ENCODE measurements around the gene ELAVL1. TPM values are rescaled to one million over a fixed set of nuclear protein-coding genes. Genes with fewer than 3 reads are reported as not detected.

The ELAVL1 gene
- total and polyA plus RNA-seq, 2 of the 13 experiments (the other 11 are each of a cell fraction or from before 2014, with no cell fraction given) = 27.9 to 38.4 TPM

DNA sequence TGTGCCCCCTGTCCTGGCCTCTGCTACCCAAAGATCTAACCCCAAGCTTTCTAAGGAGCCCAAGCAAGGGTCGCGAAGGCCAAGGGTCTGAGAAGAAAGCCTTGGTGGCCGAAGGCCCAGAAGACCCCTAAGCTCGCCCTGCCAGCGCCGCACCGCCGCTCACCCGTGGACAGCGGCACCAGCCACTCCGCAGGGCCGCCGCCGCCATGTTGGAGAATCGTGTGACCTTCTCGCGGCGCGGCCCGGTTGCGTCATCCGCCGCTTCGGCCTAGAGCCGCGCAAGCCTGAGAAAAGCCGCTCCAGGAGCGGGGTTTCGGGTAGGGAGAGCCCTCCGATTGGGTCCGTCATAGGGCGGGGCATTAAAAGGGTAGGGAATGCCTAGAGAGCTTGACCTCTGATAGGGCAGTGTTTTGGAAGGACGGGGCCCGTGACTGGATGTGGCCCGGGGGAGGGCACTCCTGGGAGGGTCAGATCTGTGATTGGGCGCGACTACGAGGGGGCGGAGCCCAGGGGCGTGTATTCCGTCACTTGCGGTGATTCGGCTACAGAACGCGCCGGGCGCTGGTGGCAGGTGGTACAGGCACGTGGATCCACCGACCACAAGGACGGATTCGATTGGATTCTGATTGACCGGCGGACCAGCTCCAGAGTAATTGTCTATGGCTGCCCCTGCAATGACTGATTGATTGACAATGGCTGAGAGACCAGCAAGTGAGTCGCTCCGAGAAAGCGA lies 61.8 kb downstream of the ELAVL1 start, which contains the start of gene TIMM44 (continued):
- TF ChIP-seq, protein P1, sequence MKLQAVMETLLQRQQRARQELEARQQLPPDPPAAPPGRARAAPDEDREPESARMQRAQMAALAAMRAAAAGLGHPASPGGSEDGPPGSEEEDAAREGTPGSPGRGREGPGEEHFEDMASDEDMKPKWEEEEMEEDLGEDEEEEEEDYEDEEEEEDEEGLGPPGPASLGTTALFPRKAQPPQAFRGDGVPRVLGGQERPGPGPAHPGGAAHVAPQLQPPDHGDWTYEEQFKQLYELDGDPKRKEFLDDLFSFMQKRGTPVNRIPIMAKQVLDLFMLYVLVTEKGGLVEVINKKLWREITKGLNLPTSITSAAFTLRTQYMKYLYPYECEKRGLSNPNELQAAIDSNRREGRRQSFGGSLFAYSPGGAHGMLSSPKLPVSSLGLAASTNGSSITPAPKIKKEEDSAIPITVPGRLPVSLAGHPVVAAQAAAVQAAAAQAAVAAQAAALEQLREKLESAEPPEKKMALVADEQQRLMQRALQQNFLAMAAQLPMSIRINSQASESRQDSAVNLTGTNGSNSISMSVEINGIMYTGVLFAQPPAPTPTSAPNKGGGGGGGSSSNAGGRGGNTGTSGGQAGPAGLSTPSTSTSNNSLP (IDR thresholded peaks at IDR 0.05; ENCODE audit: low read depth, low read length) = peak; percentile 32; the same call in 1 of the 2 replicates
- TF ChIP-seq ETV6 (CRISPR knock-in tag; conservative IDR thresholded peaks at IDR 0.05) (peak; percentile 45; the same call in 1 of the 2 replicates), FOXC1 (CRISPR knock-in tag; IDR thresholded peaks at IDR 0.05; ENCODE audit: borderline replicate concordance) (peak; percentile 94; the same call in 1 of the 2 replicates), CCAR2 (optimal IDR thresholded peaks at IDR 0.05; ENCODE audit: low read depth, low read length) (no peak), ZNF329 (CRISPR knock-in tag; IDR thresholded peaks at IDR 0.05; ENCODE audit: low read depth) (0 out of 2 replicates have a peak, but pooled peaks have one; percentile 17), TCF12 (IDR thresholded peaks at IDR 0.05) (no peak), TCF12 (CRISPR knock-in tag; IDR thresholded peaks at IDR 0.05) (no peak), YY1 (IDR thresholded peaks at IDR 0.05; ENCODE audit: insufficient read depth, insufficient replicate concordance, low read depth, low read length) (peak; percentile 98), RNF2 (conservative IDR thresholded peaks at IDR 0.05; ENCODE audit: low read depth) (peak; percentile 86), ZNF75D (CRISPR knock-in tag; IDR thresholded peaks at IDR 0.05; ENCODE audit: borderline replicate concordance) (no peak), STAT5B (CRISPR knock-in tag; IDR thresholded peaks at IDR 0.05) (no peak), SP5 (CRISPR knock-in tag; IDR thresholded peaks at IDR 0.05; ENCODE audit: borderline replicate concordance, low read depth) (peak; percentile 48; the same call in 1 of the 2 replicates), ZNF501 (CRISPR knock-in tag; IDR thresholded peaks at IDR 0.05) (peak; percentile 73), ZNF138 (CRISPR knock-in tag; IDR thresholded peaks at IDR 0.05; ENCODE audit: low read depth) (no peak; the same call in 1 of the 2 replicates), SKI (IDR thresholded peaks at IDR 0.05; ENCODE audit: partially characterized antibody) (peak; percentile 10), GABPA (IDR thresholded peaks at IDR 0.05; ENCODE audit: low read depth, low read length) (no peak), GABPA (CRISPR knock-in tag; IDR thresholded peaks at IDR 0.05; ENCODE audit: low read depth) (peak; percentile 27; the same call in 1 of the 2 replicates), ZNF335 (CRISPR knock-in tag; IDR thresholded peaks at IDR 0.05) (no peak), ZNF761 (CRISPR knock-in tag; conservative IDR thresholded peaks at IDR 0.05) (0 out of 2 replicates have a peak, but pooled peaks have one; percentile 44), ADNP (CRISPR knock-in tag; IDR thresholded peaks at IDR 0.05) (no peak), MIXL1 (CRISPR knock-in tag; IDR thresholded peaks at IDR 0.05) (0 out of 2 replicates have a peak, but pooled peaks have one; percentile 30), SALL1 (CRISPR knock-in tag; IDR thresholded peaks at IDR 0.05) (peak; percentile 78), HNF4A (CRISPR knock-in tag; IDR thresholded peaks at IDR 0.05) (no peak; the same call in none of the 2 replicates), SIX4 (CRISPR knock-in tag; IDR thresholded peaks at IDR 0.05) (no peak), NFE2L2 (IDR thresholded peaks at IDR 0.05; ENCODE audit: low read length) (no peak)
- TF ChIP-seq, protein P2, sequence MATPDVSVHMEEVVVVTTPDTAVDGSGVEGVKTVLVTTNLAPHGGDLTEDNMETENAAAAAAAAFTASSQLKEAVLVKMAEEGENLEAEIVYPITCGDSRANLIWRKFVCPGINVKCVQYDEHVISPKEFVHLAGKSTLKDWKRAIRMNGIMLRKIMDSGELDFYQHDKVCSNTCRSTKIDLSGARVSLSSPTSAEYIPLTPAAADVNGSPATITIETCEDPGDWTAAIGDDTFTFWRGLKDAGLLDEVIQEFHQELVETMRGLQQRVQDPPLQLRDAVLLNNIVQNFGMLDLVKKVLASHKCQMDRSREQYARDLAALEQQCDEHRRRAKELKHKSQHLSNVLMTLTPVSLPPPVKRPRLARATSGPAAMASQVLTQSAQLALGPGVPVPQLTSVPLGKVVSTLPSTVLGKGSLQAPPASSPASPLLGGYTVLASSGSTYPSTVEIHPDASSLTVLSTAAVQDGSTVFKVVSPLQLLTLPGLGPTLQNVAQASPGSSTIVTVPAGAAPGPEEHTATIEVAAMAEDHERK (CRISPR knock-in tag; IDR thresholded peaks at IDR 0.05; ENCODE audit: low read depth) = peak; percentile 17; the same call in 1 of the 2 replicates
- TF ChIP-seq, protein P3, sequence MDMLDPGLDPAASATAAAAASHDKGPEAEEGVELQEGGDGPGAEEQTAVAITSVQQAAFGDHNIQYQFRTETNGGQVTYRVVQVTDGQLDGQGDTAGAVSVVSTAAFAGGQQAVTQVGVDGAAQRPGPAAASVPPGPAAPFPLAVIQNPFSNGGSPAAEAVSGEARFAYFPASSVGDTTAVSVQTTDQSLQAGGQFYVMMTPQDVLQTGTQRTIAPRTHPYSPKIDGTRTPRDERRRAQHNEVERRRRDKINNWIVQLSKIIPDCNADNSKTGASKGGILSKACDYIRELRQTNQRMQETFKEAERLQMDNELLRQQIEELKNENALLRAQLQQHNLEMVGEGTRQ (IDR thresholded peaks at IDR 0.05; ENCODE audit: low read depth, low read length) = peak; percentile 40; the same call in 1 of the 2 replicates
- TF ChIP-seq, protein P3 (CRISPR knock-in tag; IDR thresholded peaks at IDR 0.05; ENCODE audit: borderline replicate concordance) = peak; percentile 75
